ENCODE results near the gene AVPR2.

Gene AVPR2

DNA sequence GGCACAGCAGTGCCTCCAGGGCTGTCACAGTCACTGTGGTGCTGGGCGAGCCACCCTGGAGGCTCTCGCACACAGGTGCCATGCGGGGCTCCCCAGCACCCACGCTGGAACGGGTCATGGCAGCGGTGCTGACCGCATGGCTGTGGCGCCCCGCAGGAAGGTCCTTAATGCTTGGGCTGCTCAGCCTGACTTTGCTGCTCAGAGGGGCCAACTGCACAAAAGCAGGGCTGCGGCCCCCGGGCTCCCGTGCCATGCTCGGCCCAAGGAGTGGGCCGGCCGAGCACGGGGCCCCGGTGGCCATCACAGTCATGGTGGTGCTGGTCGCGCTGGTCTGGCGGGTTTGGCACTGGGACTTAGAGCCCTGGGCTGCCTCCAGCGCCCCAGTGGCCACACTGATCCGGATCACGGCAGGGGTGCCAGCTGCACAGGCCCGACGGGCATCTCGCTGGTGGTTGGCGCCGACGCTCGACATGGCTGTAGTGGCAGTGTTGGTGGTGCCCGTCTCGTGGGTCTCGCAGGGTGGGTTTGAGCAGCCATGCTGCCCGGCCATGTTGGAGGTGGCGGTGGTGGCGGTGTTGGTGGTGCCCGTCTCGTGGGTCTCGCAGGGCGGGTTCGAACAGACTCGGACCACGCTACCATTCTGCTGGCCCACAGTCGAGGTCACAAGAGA is 50.2 kb downstream of the AVPR2 start:
- Histone ChIP-seq H2AFZ (ENCODE audit: low read depth, low read length) (no peak overlapping the region), H3K27ac (ENCODE audit: low read length) (no peak overlapping the region), H4K20me1 (ENCODE audit: insufficient read depth, low read length) (no peaks in the 10 kb centered on the region), H3K9ac (ENCODE audit: low read length) (no peak overlapping the region), H3K4me1 (ENCODE audit: low read length) (peaks cover 8% of the 10 kb centered on the region), H3K36me3 (replicated peaks; ENCODE audit: low read depth, low read length) (peaks cover 51% of the 10 kb centered on the region), H3K9me3 (ENCODE audit: insufficient read depth, low read length) (no peaks in the 10 kb centered on the region), H3K4me3 (ENCODE audit: low read length) (no peak overlapping the region), H3K4me2 (ENCODE audit: low read length) (no peak overlapping the region), H3K27me3 (ENCODE audit: low read depth, low read length) (no peaks in the 10 kb centered on the region), H3K79me2 (ENCODE audit: low read length) (peaks cover 8% of the 10 kb centered on the region; the same call in 1 of the 2 replicates)
- TF ChIP-seq EZH2phosphoT487 (IDR thresholded peaks at IDR 0.05; ENCODE audit: low read depth), result no peak
- TF ChIP-seq, protein P1, sequence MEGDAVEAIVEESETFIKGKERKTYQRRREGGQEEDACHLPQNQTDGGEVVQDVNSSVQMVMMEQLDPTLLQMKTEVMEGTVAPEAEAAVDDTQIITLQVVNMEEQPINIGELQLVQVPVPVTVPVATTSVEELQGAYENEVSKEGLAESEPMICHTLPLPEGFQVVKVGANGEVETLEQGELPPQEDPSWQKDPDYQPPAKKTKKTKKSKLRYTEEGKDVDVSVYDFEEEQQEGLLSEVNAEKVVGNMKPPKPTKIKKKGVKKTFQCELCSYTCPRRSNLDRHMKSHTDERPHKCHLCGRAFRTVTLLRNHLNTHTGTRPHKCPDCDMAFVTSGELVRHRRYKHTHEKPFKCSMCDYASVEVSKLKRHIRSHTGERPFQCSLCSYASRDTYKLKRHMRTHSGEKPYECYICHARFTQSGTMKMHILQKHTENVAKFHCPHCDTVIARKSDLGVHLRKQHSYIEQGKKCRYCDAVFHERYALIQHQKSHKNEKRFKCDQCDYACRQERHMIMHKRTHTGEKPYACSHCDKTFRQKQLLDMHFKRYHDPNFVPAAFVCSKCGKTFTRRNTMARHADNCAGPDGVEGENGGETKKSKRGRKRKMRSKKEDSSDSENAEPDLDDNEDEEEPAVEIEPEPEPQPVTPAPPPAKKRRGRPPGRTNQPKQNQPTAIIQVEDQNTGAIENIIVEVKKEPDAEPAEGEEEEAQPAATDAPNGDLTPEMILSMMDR (IDR thresholded peaks at IDR 0.05; ENCODE audit: low read depth, low read length), result no peak

DNA sequence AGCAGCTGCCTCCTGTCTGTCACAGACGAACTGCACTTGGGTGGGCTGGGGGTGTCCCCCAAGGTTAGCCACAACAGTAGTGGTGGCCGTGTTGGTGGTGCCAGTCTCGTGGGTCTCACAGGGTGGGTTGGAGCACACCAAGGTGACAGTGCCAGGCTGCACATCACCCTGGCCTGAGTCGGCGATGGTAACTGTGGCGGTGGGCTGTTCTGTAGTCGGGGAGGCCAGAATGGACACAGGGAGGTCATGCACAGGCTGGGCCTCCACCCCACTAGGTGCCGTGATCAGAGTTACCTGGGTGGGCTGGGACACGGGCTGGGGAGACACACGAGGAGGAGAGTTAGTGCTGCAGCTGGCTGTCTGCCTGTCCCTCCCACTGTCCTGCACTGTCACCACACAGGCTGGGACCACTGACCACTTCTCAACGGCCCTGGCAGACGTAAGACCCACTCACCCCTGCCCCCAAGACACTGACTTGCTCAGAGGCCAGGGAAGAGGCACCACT is 50.8 kb downstream of the AVPR2 start:
- Histone ChIP-seq H3K9me3 (ENCODE audit: insufficient read depth, low read length) (no peaks in the 10 kb centered on the region), H3K79me2 (ENCODE audit: low read length) (peaks cover 8% of the 10 kb centered on the region; the same call in 1 of the 2 replicates), H3K9ac (ENCODE audit: low read length) (no peak overlapping the region), H2AFZ (ENCODE audit: low read depth, low read length) (no peak overlapping the region), H3K27me3 (ENCODE audit: low read depth, low read length) (no peaks in the 10 kb centered on the region), H3K4me2 (ENCODE audit: low read length) (no peak overlapping the region), H3K4me3 (ENCODE audit: low read length) (no peak overlapping the region), H3K27ac (ENCODE audit: low read length) (no peak overlapping the region), H4K20me1 (ENCODE audit: insufficient read depth, low read length) (no peaks in the 10 kb centered on the region), H3K4me1 (ENCODE audit: low read length) (peaks cover 8% of the 10 kb centered on the region), H3K36me3 (replicated peaks; ENCODE audit: low read depth, low read length) (peaks cover 49% of the 10 kb centered on the region)
- no peak for TF ChIP-seq EZH2phosphoT487 (IDR thresholded peaks at IDR 0.05; ENCODE audit: low read depth)
- TF ChIP-seq, protein P1 (IDR thresholded peaks at IDR 0.05; ENCODE audit: low read depth, low read length), result no peak

DNA sequence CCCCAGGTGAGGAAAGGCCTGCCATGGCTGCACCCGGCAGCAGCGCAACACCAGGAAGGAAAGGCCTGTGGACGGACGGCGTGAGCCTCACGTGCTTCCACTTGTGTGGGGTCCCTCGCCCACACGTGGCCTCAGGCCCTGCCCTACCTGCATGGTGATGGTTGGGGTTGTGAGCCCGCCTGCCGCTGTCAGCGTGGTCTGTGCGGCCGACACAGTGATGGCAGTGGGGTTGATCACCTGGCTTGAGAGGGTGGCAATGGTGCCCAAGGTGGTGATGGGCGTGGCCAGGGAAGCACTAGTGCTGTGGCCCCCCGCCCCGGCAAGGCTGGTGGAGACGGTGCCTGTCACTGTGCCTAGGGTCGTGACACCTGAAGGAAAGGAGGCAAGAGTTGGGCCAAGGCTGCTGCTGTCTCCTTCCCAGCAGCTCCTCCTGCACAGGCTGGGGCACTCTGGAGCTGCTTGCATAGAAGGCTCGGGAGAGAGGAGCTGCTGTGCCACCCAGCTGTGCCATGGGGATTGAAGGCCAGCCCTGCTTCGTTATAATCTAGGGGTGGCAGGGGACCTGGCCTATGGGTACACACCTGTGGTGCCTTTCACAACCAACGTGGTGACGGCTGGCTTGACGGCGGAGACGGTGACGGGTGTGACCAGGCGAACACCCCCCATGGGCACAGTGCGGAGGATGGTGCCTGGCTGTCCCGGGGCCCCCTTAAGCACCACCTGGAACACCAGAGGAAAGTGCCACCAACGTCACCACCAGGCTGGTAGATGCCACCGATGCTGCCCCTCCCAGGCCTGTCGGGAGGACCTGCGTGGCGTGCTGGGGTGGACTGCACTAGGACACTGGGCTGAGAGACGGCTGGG is 51.8 kb downstream of the AVPR2 start:
- Histone ChIP-seq H2AFZ (ENCODE audit: low read depth, low read length) (no peak overlapping the region), H3K9ac (ENCODE audit: low read length) (no peak overlapping the region), H3K4me2 (ENCODE audit: low read length) (no peak overlapping the region), H3K79me2 (ENCODE audit: low read length) (peaks cover 8% of the 10 kb centered on the region; the same call in 1 of the 2 replicates), H3K4me1 (ENCODE audit: low read length) (peaks cover 8% of the 10 kb centered on the region), H3K9me3 (ENCODE audit: insufficient read depth, low read length) (no peaks in the 10 kb centered on the region), H3K27me3 (ENCODE audit: low read depth, low read length) (no peaks in the 10 kb centered on the region), H4K20me1 (ENCODE audit: insufficient read depth, low read length) (no peaks in the 10 kb centered on the region), H3K27ac (ENCODE audit: low read length) (no peak overlapping the region), H3K36me3 (replicated peaks; ENCODE audit: low read depth, low read length) (peaks cover 39% of the 10 kb centered on the region), H3K4me3 (ENCODE audit: low read length) (no peak overlapping the region)
- TF ChIP-seq, protein P1 (IDR thresholded peaks at IDR 0.05; ENCODE audit: low read depth, low read length), result no peak
- TF ChIP-seq EZH2phosphoT487 (IDR thresholded peaks at IDR 0.05; ENCODE audit: low read depth), result no peak
